ENCODE results near the gene CA5A. TPM values are rescaled to one million over a fixed set of nuclear protein-coding genes. Genes with fewer than 3 reads are reported as not detected.
A peak's percentile ranks its signal among the peaks of the same experiment; 100 is the strongest.

The CA5A gene
- total and polyA plus RNA-seq, 2 of the 4 experiments (the other 2 are of a cell fraction) = not detected

DNA sequence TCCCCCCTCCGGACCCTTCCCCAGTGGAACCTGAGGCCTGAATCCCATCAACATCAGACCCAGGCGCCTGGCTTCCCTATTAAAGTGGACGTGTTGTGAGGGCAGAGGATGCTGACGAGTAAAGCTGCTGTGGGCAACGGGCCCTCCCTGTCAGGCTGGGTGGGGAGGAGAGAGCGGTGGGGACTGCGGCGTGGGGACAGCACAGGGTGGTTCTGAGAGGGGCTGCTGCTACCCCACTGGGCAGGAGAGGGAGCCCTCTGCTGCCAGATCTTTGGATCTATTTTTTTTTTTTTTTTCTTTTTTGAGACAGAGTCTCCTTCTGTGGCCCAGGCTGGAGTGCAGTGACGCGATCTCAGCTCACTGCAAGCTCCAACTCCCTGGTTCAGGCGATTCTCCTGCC, 5.9 kb downstream of the CA5A start:
- H2BK5ac ChIP-seq (ENCODE audit: low read depth, low read length, poor library complexity, severe bottlenecking) = no peak overlapping the region
- no peak overlapping the region for H2AFZ ChIP-seq (replicated peaks; ENCODE audit: low read length, poor library complexity)
- no peak overlapping the region for H3K4me3 ChIP-seq (ENCODE audit: insufficient read depth, low read depth, low read length)
- no peaks in the 10 kb centered on the region for H4K20me1 ChIP-seq (ENCODE audit: insufficient read depth, low read length)
- H3K9me1 ChIP-seq (ENCODE audit: insufficient read depth, low read length) = no peaks in the 10 kb centered on the region
- H3K79me1 ChIP-seq (ENCODE audit: low read depth in 1 of 2, low read length in 2 of 2) = no peaks in the 10 kb centered on the region
- no peaks in the 10 kb centered on the region for H3K36me3 ChIP-seq (ENCODE audit: control insufficient read depth, insufficient read depth, low read length)
- intact Hi-C loops (cut with micrococcal nuclease) = no loop called here
- H3K27me3 ChIP-seq (ENCODE audit: control insufficient read depth, insufficient read depth, low read length) = peaks cover 22% of the 10 kb centered on the region
- no peak for DNase-seq
- H3K27ac ChIP-seq (ENCODE audit: insufficient read depth, low read length) = no peak overlapping the region
- 80% methylated on average over 1 of the region's 11 CpGs; no CpG with 5 or more reads in 1 of the 2 experiments for WGBS, 2 experiments (ENCODE audit: extremely low coverage in 2 of 2, insufficient read length in 1 of 2)
- H4K8ac ChIP-seq (ENCODE audit: low read depth in 2 of 2, low read length in 2 of 2) = no peak overlapping the region
- H2AK5ac ChIP-seq (ENCODE audit: low read depth, low read length) = no peak overlapping the region
- dilution Hi-C loops (cut with HindIII; ENCODE audit: low sequenced_read_pairs, unreplicated experiment) = no loop called here
- no peak overlapping the region for H3K9ac ChIP-seq (ENCODE audit: low read depth, low read length)
- no peaks in the 10 kb centered on the region for H3K4me1 ChIP-seq (ENCODE audit: control insufficient read depth, insufficient read depth, low read length)
- peak; percentile 69 for ATAC-seq (ENCODE audit: low read depth)
- H3K9me3 ChIP-seq (ENCODE audit: control insufficient read depth, insufficient read depth, low read length) = no peaks in the 10 kb centered on the region
- no peak overlapping the region for H3K14ac ChIP-seq (replicated peaks; ENCODE audit: low read depth, low read length)
- no peak overlapping the region for H2BK20ac ChIP-seq (ENCODE audit: low read depth, low read length)
- H3K4ac ChIP-seq (ENCODE audit: low read depth, low read length) = no peak overlapping the region
- ChIA-PET CTCF (no interaction called here), POLR2A (ENCODE audit: unreplicated experiment) (no interaction called here)
- H2AK9ac ChIP-seq (replicated peaks; ENCODE audit: low read depth, low read length, poor library complexity) = no peak overlapping the region
- H3K4me2 ChIP-seq (ENCODE audit: low read depth, low read length) = no peak overlapping the region
- H3K23ac ChIP-seq (ENCODE audit: low read depth, low read length) = no peak overlapping the region
- no peak overlapping the region for H4K5ac ChIP-seq (ENCODE audit: low read depth, low read length)
- TF ChIP-seq CTCF (conservative IDR thresholded peaks at IDR 0.05; ENCODE audit: low read depth, low read length) (peak; percentile 43), RAD21 (IDR thresholded peaks at IDR 0.05; ENCODE audit: low read length) (peak; percentile 52), SMC3 (IDR thresholded peaks at IDR 0.05; ENCODE audit: low read depth, low read length) (peak; percentile 23; the same call in 1 of the 2 replicates), NFE2L2 (IDR thresholded peaks at IDR 0.05; ENCODE audit: low read depth, low read length) (no peak)
- no peak overlapping the region for H2BK120ac ChIP-seq (ENCODE audit: low read depth, low read length)
- no peak overlapping the region for H3K18ac ChIP-seq (ENCODE audit: low read depth, low read length)
- in situ Hi-C loops (cut with MboI; ENCODE audit: low sequenced_read_pairs) = no loop called here
- no peak overlapping the region for H2BK15ac ChIP-seq (ENCODE audit: low read depth, low read length)
- H4K91ac ChIP-seq (ENCODE audit: insufficient read depth, low read depth, low read length) = no peak overlapping the region
- BruUV-seq (replicated peaks) = no TSS peak
- no peak overlapping the region for H3K56ac ChIP-seq (ENCODE audit: extremely low read depth, insufficient read depth, low read length)

All from IMR-90 (cell line).